ENCODE data around the gene DOCK10.

GRCh38 chr2:224893848-224894247 is 148.4 kb downstream of the DOCK10 start:
- TF ChIP-seq CTCF (conservative IDR thresholded peaks at IDR 0.05 in 1 of 2, IDR thresholded peaks at IDR 0.05 in 1 of 2; ENCODE audit: low read depth in 1 of 2, low read length in 2 of 2) (no peak), EZH2 (IDR thresholded peaks at IDR 0.05; ENCODE audit: low read length, missing control alignments) (no peak)
